Loucy (cell line): ENCODE data around the gene EPAS1.

Source experiments
- H2AFZ ChIP-seq: fragments of 200-600 bp; sonication (generic); 2 replicates; pipeline ENCODE4 v1.6.0; 2016; ENCODE audit warnings: antibody characterized with exemption, mild to moderate bottlenecking, low read length, moderate library complexity
- H3F3A ChIP-seq: fragments of 200-600 bp; 2 replicates; pipeline ENCODE4 v1.6.0; 2016; ENCODE audit warnings: antibody characterized with exemption, low read depth, mild to moderate bottlenecking
- H3K27me3 ChIP-seq: fragments of 200-600 bp; sonication (generic); 2 replicates; pipeline ENCODE4 v1.6.1; 2014; ENCODE audit warnings: low read length, mild to moderate bottlenecking; ENCODE audit not compliant: insufficient read depth, poor library complexity, severe bottlenecking
- H3K36me3 ChIP-seq: fragments of 200-600 bp; sonication (generic); 2 replicates; pipeline ENCODE4 v1.6.1; 2016; ENCODE audit warnings: low read length; ENCODE audit not compliant: insufficient read depth
- H3K4me1 ChIP-seq: fragments of 200-600 bp; sonication (generic); 2 replicates; pipeline ENCODE4 v1.5.1; 2014; ENCODE audit warnings: low read length, mild to moderate bottlenecking; ENCODE audit not compliant: insufficient read depth, poor library complexity, severe bottlenecking
- H3K4me2 ChIP-seq: fragments of 200-600 bp; sonication (generic); 2 replicates; pipeline ENCODE4 v1.6.0; 2014; ENCODE audit warnings: antibody characterized with exemption, low read length, low read depth, mild to moderate bottlenecking; ENCODE audit not compliant: poor library complexity, severe bottlenecking
- H3K4me3 ChIP-seq: fragments of 200-600 bp; sonication (generic); 2 replicates; pipeline ENCODE4 v1.5.1; 2014; ENCODE audit warnings: low read length, mild to moderate bottlenecking, mixed read lengths; ENCODE audit not compliant: poor library complexity, severe bottlenecking
- H3K79me2 ChIP-seq: fragments of 200-600 bp; sonication (generic); 2 replicates; pipeline ENCODE4 v1.6.1; 2014; ENCODE audit warnings: low read length; ENCODE audit not compliant: insufficient read depth
- H3K9ac ChIP-seq: fragments of 200-600 bp; sonication (generic); 2 replicates; pipeline ENCODE4 v1.6.0; 2014; ENCODE audit warnings: mild to moderate bottlenecking, low read depth, low read length, moderate library complexity; ENCODE audit not compliant: poor library complexity, severe bottlenecking
- H3K9me2 ChIP-seq: fragments of 200-600 bp; sonication (generic); replicated peaks from 2 replicates; pipeline ENCODE4 v1.6.1; 2016; ENCODE audit warnings: low read depth, low read length, mixed read lengths
- H3K9me3 ChIP-seq: fragments of 200-600 bp; sonication (generic); 2 replicates; pipeline ENCODE4 v1.6.1; 2014; ENCODE audit warnings: mild to moderate bottlenecking, antibody characterized with exemption, low read length, low read depth; ENCODE audit not compliant: insufficient read depth
- H4K20me1 ChIP-seq: fragments of 200-600 bp; sonication (generic); 2 replicates; pipeline ENCODE4 v1.6.0; 2014; ENCODE audit warnings: antibody characterized with exemption, low read length, mild to moderate bottlenecking; ENCODE audit not compliant: insufficient read depth, poor library complexity, severe bottlenecking
- CTCF ChIP-seq: fragments of 200-600 bp; sonication (generic); conservative IDR thresholded peaks from 2 replicates; pipeline ENCODE4 v1.5.1; 2014; ENCODE audit warnings: mild to moderate bottlenecking, antibody characterized with exemption, low read length
- EZH2phosphoT487 ChIP-seq: fragments of 200-600 bp; IDR thresholded peaks from 2 replicates; pipeline ENCODE4 v1.6.1; 2018; ENCODE audit warnings: antibody characterized with exemption, mild to moderate bottlenecking, moderate library complexity, borderline replicate concordance

Gene EPAS1

GRCh38 chr2:46305767-46306166 is 8.6 kb downstream of the EPAS1 start:
- Histone ChIP-seq H3K27me3 (no peaks in the 10 kb centered on the region), H2AFZ (no peak overlapping the region), H3K4me2 (peak overlapping the region; percentile 69), H3K9me2 (no peaks in the 10 kb centered on the region), H3K9me3 (no peaks in the 10 kb centered on the region), H3K9ac (peak overlapping the region; percentile 17), H3K4me3 (no peak overlapping the region), H4K20me1 (no peaks in the 10 kb centered on the region), H3K36me3 (no peaks in the 10 kb centered on the region), H3F3A (no peaks in the 10 kb centered on the region), H3K79me2 (peaks cover 80% of the 10 kb centered on the region), H3K4me1 (peaks cover 68% of the 10 kb centered on the region)
- TF ChIP-seq CTCF (no peak), EZH2phosphoT487 (no peak)

- no peaks in the 10 kb centered on the region for H3K27me3 ChIP-seq
- no peaks in the 10 kb centered on the region for H4K20me1 ChIP-seq
- H3K79me2 ChIP-seq: peaks cover 79% of the 10 kb centered on the region
- H3K4me3 ChIP-seq: no peak overlapping the region
- H3K36me3 ChIP-seq: no peaks in the 10 kb centered on the region
- no peak overlapping the region for H2AFZ ChIP-seq
- no peaks in the 10 kb centered on the region for H3K9me3 ChIP-seq
- H3F3A ChIP-seq: no peaks in the 10 kb centered on the region
- no peak for TF ChIP-seq EZH2phosphoT487
- TF ChIP-seq CTCF: no peak
- peak overlapping the region; percentile 17 for H3K9ac ChIP-seq
- peak overlapping the region; percentile 69 for H3K4me2 ChIP-seq
- peaks cover 70% of the 10 kb centered on the region for H3K4me1 ChIP-seq
- no peaks in the 10 kb centered on the region for H3K9me2 ChIP-seq
Observed at GRCh38 chr2:46306330-46306751, 9.1 kb downstream of the EPAS1 start.

- Histone ChIP-seq H3F3A (no peaks in the 10 kb centered on the region), H3K4me2 (peak overlapping the region; percentile 69), H3K79me2 (peaks cover 76% of the 10 kb centered on the region), H3K4me1 (peaks cover 72% of the 10 kb centered on the region), H3K9me2 (no peaks in the 10 kb centered on the region), H3K27me3 (no peaks in the 10 kb centered on the region), H3K9ac (no peak overlapping the region), H4K20me1 (no peaks in the 10 kb centered on the region), H2AFZ (no peak overlapping the region), H3K4me3 (no peak overlapping the region), H3K36me3 (no peaks in the 10 kb centered on the region), H3K9me3 (no peaks in the 10 kb centered on the region)
- TF ChIP-seq CTCF (no peak), EZH2phosphoT487 (no peak)
Observed at GRCh38 chr2:46306988-46307655, 9.9 kb downstream of the EPAS1 start.
